CMK (cell line): ENCODE data around the gene PCMTD2.
A peak's percentile ranks its signal among the peaks of the same experiment; 100 is the strongest.
"Not testable (repeated sequence)": the region's sequence is repeated elsewhere in the genome, so short reads cannot be mapped to it uniquely, and the experiment has no call there.

Experiments
- DNase-seq: peaks from one replicate; pipeline ENCODE4 v3.0.0-alpha.2; 2010; ENCODE audit warnings: low read depth

Gene PCMTD2

GRCh38 chr20:64286447-64287263 is 31.1 kb downstream of the PCMTD2 start:
- not testable (repeated sequence) for DNase-seq

DNA sequence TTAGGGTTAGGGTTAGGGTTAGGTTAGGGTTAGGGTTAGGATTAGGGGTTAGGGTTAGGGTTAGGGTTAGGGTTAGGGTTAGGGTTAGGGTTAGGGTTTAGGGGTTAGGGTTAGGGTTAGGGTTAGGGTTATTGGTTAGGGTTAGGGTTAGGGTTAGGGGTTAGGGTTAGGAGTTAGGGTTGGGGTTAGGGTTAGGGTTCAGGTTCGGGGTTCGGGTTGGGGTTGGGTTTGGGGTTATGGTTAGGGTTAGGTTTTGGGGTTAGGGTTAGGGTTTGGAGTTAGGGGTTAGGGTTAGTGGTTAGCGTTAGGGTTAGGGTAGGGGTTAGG is 31.7 kb downstream of the PCMTD2 start:
- not testable (repeated sequence) for DNase-seq

GRCh38 chr20:64292167-64292566 is 36.6 kb downstream of the PCMTD2 start:
- not testable (repeated sequence) for DNase-seq

DNA sequence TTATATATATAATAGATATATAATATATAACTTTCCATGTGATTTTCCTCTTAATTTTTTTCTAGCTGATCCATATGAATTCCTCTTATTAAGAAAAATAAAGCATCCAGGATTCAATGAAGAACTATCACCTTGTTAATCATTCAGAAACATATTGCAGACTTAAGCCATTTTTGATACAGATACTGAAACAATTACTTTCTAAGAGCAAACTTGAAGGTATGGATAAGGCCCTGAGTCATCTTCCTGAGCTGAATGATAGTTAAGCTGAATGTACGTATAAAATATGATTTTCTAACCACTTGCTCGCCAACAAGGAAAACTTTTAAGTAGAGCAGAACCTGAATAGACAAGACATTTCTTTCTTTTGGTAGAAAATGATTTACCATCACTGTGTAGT is 47.5 kb downstream of the PCMTD2 start:
- not testable (repeated sequence) for DNase-seq

GRCh38 chr20:64313761-64314160 is 58.2 kb downstream of the PCMTD2 start:
- DNase-seq: not testable (repeated sequence)

DNA sequence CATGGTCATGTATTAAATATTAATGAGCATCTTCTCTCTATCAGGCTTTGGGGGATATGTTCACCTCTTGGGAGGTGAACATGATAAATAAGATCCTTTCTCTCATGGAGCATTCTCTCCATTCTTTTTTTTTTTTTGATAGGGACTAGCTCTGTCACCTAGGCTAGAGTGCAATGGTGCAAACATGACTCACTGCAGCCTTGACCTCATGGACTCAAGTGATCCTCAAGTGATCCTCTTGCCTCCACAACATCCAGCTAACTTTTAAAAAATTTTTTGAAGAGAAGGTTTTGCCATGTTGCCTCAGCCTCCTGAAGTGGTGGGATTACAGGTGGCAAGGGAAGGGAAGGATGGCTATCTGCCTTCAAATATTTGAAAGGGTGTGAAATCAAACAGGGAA is 59.8 kb downstream of the PCMTD2 start:
- DNase-seq: not testable (repeated sequence)

DNA sequence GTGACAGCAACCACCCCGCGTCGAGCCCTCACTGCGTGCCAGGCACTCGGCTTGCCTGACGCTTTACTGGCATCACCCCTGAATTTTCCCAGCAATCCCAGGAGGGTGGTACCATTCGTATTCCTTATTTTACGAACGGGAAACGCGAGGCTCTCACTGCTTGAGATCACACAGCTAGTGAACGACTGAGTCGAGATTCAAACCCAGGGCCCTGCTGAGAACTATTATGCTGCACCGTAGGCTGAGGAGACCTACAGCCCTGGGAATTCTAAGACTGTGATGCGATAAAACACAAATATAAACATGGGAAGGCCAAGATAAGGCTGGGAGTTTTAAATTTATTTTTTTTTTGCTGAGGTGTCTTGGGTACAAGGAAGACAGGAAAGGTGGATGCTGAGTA is 60.3 kb downstream of the PCMTD2 start:
- DNase-seq: not testable (repeated sequence)

GRCh38 chr20:64316415-64317083 is 61.0 kb downstream of the PCMTD2 start:
- peak; percentile 36 for DNase-seq

DNA sequence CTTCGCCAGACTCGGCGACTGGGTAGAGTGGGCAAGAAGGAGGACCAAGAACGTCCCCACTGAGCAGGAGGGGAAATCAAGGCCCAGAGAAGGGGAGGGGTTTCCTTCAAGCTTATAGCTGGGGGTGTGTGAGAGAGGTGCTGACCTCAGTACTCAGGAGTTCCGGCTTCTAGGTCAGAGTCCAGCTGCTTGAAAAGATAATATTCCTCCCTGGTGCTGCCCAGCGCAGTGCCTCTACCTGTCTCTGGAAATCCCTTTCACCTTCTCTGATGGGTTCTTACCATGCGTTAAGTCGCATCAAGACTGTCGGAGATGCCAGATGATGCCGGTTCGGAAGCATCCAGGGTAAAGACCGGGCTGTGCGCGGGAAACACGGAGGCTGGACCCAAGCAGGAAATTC is 61.8 kb downstream of the PCMTD2 start:
- DNase-seq: not testable (repeated sequence)

DNA sequence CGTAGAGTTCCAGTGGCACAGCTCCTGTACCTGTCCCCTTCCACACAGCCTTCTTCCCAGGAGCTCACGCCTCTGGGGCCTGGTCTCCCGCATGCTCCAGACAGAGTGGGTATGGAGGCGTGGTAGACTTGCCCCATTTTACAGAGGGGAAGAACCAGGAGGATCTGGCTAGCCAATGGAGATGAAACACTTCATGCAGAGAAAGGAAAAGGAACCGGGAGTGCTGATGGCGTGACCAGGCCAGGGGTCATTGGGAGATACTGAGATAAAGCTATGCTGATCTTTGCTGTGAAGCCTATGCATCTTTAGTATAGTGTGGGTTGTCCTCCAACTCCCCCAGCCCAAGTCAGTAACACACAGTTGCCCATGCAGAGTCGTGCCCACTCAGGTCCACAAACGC is 62.5 kb downstream of the PCMTD2 start:
- DNase-seq: peak; percentile 32

DNA sequence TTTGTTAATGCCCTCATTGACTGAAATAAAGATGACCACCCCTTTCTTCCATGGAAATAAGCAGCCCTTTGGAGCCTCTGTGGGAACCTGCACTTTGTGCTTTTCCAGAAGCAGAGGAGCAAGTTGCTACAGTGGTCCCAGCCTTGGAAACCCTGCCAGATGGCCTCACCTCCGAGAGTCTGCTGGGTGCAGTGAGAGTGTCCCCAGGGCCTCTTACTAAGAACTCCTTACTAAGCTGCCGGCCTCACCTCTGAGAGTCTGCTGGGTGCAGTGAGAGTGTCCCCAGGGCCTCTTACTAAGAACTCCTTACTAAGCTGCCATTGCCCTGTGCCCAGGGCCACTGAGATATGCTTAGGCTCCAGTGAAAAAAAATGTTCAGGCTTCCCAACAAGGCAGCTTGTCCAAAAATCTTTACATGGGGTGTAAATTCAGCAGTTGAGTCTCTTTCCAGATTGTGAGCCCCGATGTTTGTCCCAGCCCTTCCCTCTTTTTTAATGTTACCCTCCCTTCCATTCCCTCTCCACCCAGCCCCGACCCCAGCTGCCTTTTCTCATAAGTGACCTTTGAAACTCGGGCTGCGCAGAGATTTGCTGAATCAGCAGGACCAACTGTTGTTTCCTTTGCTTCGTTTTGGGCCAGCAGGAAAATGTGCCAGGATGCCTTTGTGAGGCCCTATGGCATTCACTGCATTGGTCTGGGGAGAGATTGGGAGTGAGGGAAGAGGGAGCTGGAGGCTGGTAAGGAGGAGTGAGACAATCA is 66.7 kb downstream of the PCMTD2 start:
- DNase-seq: not testable (repeated sequence)
